Skin epidermis (tissue), 12 donors: ENCODE results near the gene MRFAP1.
"Not testable (repeated sequence)": the region's sequence is repeated elsewhere in the genome, so short reads cannot be mapped to it uniquely, and the experiment has no call there.

ENCODE experiments used
- H3K27ac ChIP-seq, 21 experiments: fragments of 200-600 bp; sonication (generic) in 11 of 21; one replicate each; pipeline ENCODE4 v1.5.0; 2020; ENCODE audit warnings: mild to moderate bottlenecking in 3 of 21, inconsistent platforms in 2 of 21, moderate library complexity in 2 of 21
- H3K4me3 ChIP-seq, 7 experiments: fragments of 200-600 bp; sonication (generic) in 2 of 7; one replicate each; pipeline ENCODE4 v1.5.0; 2020; ENCODE audit warnings: inconsistent platforms in 2 of 7, mild to moderate bottlenecking in 2 of 7, moderate library complexity in 1 of 7

MRFAP1 gene

GRCh38 chr4:6658597-6659075 lies 18.2 kb downstream of the MRFAP1 start:
- peak overlapping the region; percentile 26 to 39 (median 30) for H3K4me3 ChIP-seq
- H3K27ac ChIP-seq = peak overlapping the region in 17 of 21 experiments; percentile 7 to 72 (median 44)

- no peak overlapping the region for H3K4me3 ChIP-seq
- H3K27ac ChIP-seq = no peak overlapping the region
These were observed 19.4 kb downstream of the MRFAP1 start for GRCh38 chr4:6659897-6660296.

- H3K27ac ChIP-seq = no peak overlapping the region
These were observed 19.9 kb downstream of the MRFAP1 start for GRCh38 chr4:6660430-6660829.

GRCh38 chr4:6662591-6662990 lies 22.1 kb downstream of the MRFAP1 start:
- Histone ChIP-seq H3K4me3 (no peak overlapping the region), H3K27ac (no peak overlapping the region)

More at GRCh38 chr4:6660430-6660829, 19.9 kb downstream of the MRFAP1 start:
- no peak overlapping the region for H3K4me3 ChIP-seq

GRCh38 chr4:6663596-6664393 lies 23.3 kb downstream of the MRFAP1 start:
- Histone ChIP-seq H3K4me3 (peak overlapping the region in 3 of 7 experiments; percentile 3 to 26 (median 4)), H3K27ac (peak overlapping the region in 4 of 21 experiments; percentile 2 to 71 (median 48))

- Histone ChIP-seq H3K4me3 (no peak overlapping the region), H3K27ac (no peak overlapping the region)
These were observed 24.8 kb downstream of the MRFAP1 start for GRCh38 chr4:6665320-6665654.

GRCh38 chr4:6668391-6668790 lies 27.9 kb downstream of the MRFAP1 start:
- Histone ChIP-seq H3K27ac (no peak overlapping the region), H3K4me3 (no peak overlapping the region)

- no peak overlapping the region for H3K27ac ChIP-seq
- no peak overlapping the region for H3K4me3 ChIP-seq
These were observed 31.2 kb downstream of the MRFAP1 start for GRCh38 chr4:6671648-6672047.

- Histone ChIP-seq H3K4me3 (no peak overlapping the region), H3K27ac (no peak overlapping the region)
These were observed 31.6 kb downstream of the MRFAP1 start for GRCh38 chr4:6672131-6672530.

- H3K27ac ChIP-seq = peak overlapping the region in 1 of 21 experiments; percentile 81
- not testable (repeated sequence) for H3K4me3 ChIP-seq
These were observed 32.2 kb downstream of the MRFAP1 start for GRCh38 chr4:6672541-6673190.

- Histone ChIP-seq H3K4me3 (peak overlapping the region; percentile 62 to 87 (median 74)), H3K27ac (peak overlapping the region in 20 of 21 experiments; percentile 54 to 90 (median 80))
These were observed 32.7 kb downstream of the MRFAP1 start for GRCh38 chr4:6673191-6673659.

- Histone ChIP-seq H3K4me3 (peak overlapping the region; percentile 62 to 87 (median 74)), H3K27ac (peak overlapping the region in 20 of 21 experiments; percentile 54 to 90 (median 82))
These were observed 33.4 kb downstream of the MRFAP1 start for GRCh38 chr4:6673660-6674499.

- peak overlapping the region in 20 of 21 experiments; percentile 1 to 90 (median 82) for H3K27ac ChIP-seq
- H3K4me3 ChIP-seq = peak overlapping the region; percentile 62 to 87 (median 74)
These were observed 34.1 kb downstream of the MRFAP1 start for GRCh38 chr4:6674500-6675149.

- H3K27ac ChIP-seq = no peak overlapping the region
- H3K4me3 ChIP-seq = no peak overlapping the region
These were observed 36.5 kb downstream of the MRFAP1 start for GRCh38 chr4:6676722-6677558.

GRCh38 chr4:6680372-6681034 lies 40.0 kb downstream of the MRFAP1 start:
- no peak overlapping the region for H3K27ac ChIP-seq
- no peak overlapping the region for H3K4me3 ChIP-seq

GRCh38 chr4:6681191-6681590 lies 40.7 kb downstream of the MRFAP1 start:
- no peak overlapping the region for H3K27ac ChIP-seq
- H3K4me3 ChIP-seq = no peak overlapping the region

- no peak overlapping the region for H3K4me3 ChIP-seq
- H3K27ac ChIP-seq = no peak overlapping the region
These were observed 42.5 kb downstream of the MRFAP1 start for GRCh38 chr4:6682862-6683590.
